H1 (cell line): ENCODE measurements around the gene MYO15B. TPM values are rescaled to one million over a fixed set of nuclear protein-coding genes. Genes with fewer than 3 reads are reported as not detected.

ENCODE experiments used
- CHD7 ChIP-seq: fragments of 300-600 bp; sonication (generic); IDR thresholded peaks from 2 replicates; pipeline ENCODE4 v1.7.1; 2012; ENCODE audit warnings: low read length, moderate library complexity, mild to moderate bottlenecking, inconsistent platforms; ENCODE audit not compliant: insufficient replicate concordance
- EP300 ChIP-seq, 2 experiments: IDR thresholded peaks; 1 replicate in 1 of 2; 2 replicates in 1 of 2; pipeline ENCODE4 v1.6.1; 2011 to 2012; ENCODE audit warnings: low read depth in 2 of 2, low read length in 2 of 2, mild to moderate bottlenecking in 2 of 2, borderline replicate concordance in 1 of 2, inconsistent platforms in 1 of 2, moderate library complexity in 1 of 2
- KDM5A ChIP-seq: fragments of 200-600 bp; IDR thresholded peaks from 2 replicates; pipeline ENCODE4 v1.7.1; 2012; ENCODE audit warnings: mild to moderate bottlenecking, low read length, inconsistent platforms, mixed read lengths
- MAFK ChIP-seq: IDR thresholded peaks from 2 replicates; pipeline ENCODE4 v1.6.1; 2012; ENCODE audit warnings: low read depth, mild to moderate bottlenecking, improper control_type of control experiment, low read length
- MAX ChIP-seq: IDR thresholded peaks from 2 replicates; pipeline ENCODE4 v1.6.1; 2012; ENCODE audit warnings: inconsistent platforms
- RAD21 ChIP-seq, 2 experiments: IDR thresholded peaks in 1 of 2; conservative IDR thresholded peaks in 1 of 2; 2 replicates each; pipeline ENCODE4 v1.6.1; 2011; ENCODE audit warnings: low read depth in 2 of 2, low read length in 2 of 2, improper control_type of control experiment in 1 of 2, inconsistent platforms in 1 of 2, mild to moderate bottlenecking in 1 of 2, moderate library complexity in 1 of 2
- SAP30 ChIP-seq: fragments of 300-600 bp; sonication (generic); IDR thresholded peaks from 2 replicates; pipeline ENCODE4 v1.7.1; 2012; ENCODE audit warnings: low read length, moderate library complexity, mild to moderate bottlenecking, inconsistent platforms; ENCODE audit not compliant: insufficient read depth, insufficient replicate concordance
- TEAD4 ChIP-seq: IDR thresholded peaks from 2 replicates; pipeline ENCODE4 v1.6.1; 2012; ENCODE audit warnings: low read depth, low read length, inconsistent platforms, mixed read lengths
- polyA plus RNA-seq, 7 experiments: library from polyadenylated mRNA; depleted of rRNA in 3 of 7; stranded (reverse) in 5 of 7; unstranded in 2 of 7; fragments of >200 nt in 5 of 7; fragments of 200-250 nt in 2 of 7; gene quantifications; 1 replicate in 5 of 7; 2 replicates in 1 of 7; 4 replicates in 1 of 7; pipeline versions ENCODE4 v1.2.1 to v1.2.3, GENCODE V29; 2011 to 2013; ENCODE audit warnings: missing spikeins in 2 of 7, mixed read lengths in 2 of 7
- total RNA-seq: library from RNA; stranded (reverse); fragmentation: NEBNext Ultra II Directional; extraction: Animal tissue kit (Norgen Biotek cat#: 25700); gene quantifications from 2 replicates; pipeline ENCODE4 v1.2.1, GENCODE V29; 2021

MYO15B gene
- total and polyA plus RNA-seq, 2 of the 8 experiments (the other 6 are each of a cell fraction or from before 2014, with no cell fraction given): 7.1 to 11.2 TPM

- TF ChIP-seq CHD7 (no peak), SAP30 (no peak), KDM5A (no peak), MAX (no peak), MAFK (no peak), TEAD4 (no peak), RAD21 (IDR thresholded peaks at IDR 0.05 in 1 of 2, conservative IDR thresholded peaks at IDR 0.05 in 1 of 2; ENCODE audit: low read depth in 2 of 2, low read length in 2 of 2) (peak; percentile 31 to 47; a peak in 3 of 4 replicates), EP300 (IDR thresholded peaks at IDR 0.05; ENCODE audit: borderline replicate concordance in 1 of 2, low read depth in 2 of 2, low read length in 2 of 2) (no peak)
Observed at GRCh38 chr17:75614006-75614405, 26.4 kb downstream of the MYO15B start (continued).
